Neuron (in vitro differentiated cells): ENCODE results near the gene KCTD8.

Source experiments
- H2AFZ ChIP-seq: one replicate; pipeline ENCODE4 v1.6.1; 2013; ENCODE audit warnings: low read depth, mild to moderate bottlenecking, inconsistent platforms, low read length, moderate library complexity
- H3K27me3 ChIP-seq: one replicate; pipeline ENCODE4 v1.6.1; 2013; ENCODE audit warnings: low read length; ENCODE audit not compliant: insufficient read depth
- H3K36me3 ChIP-seq: one replicate; pipeline ENCODE4 v1.6.1; 2013; ENCODE audit warnings: low read length; ENCODE audit not compliant: insufficient read depth
- H3K4me1 ChIP-seq: one replicate; pipeline ENCODE4 v1.6.1; 2013; ENCODE audit warnings: low read length; ENCODE audit not compliant: insufficient read depth
- H3K4me3 ChIP-seq: 2 replicates; pipeline ENCODE4 v1.5.1; 2013; ENCODE audit warnings: mild to moderate bottlenecking, low read length, moderate library complexity
- H3K9me3 ChIP-seq: one replicate; pipeline ENCODE4 v1.6.1; 2013; ENCODE audit warnings: low read length

The KCTD8 gene

DNA sequence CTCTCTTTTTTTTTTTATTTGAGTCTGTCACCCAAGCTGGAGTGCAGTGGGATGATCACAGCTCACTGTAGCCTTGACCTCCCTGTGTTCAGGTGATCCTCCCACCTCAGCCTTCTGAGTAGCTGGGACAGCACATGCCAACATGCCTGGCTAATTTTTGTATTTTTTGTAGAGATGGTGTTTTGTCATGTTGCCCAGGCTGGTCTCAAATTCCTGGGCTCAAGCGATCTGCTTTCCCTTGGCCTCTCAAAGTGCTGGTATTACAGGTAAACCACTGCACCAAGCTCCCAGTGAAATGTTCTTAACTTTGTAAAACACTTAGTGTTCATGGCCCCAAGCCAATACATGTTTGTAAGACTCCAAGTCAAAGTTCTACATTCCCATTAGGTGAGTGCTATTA is 316.1 kb downstream of the KCTD8 start:
- Histone ChIP-seq H3K4me3 (no peak overlapping the region), H3K27me3 (no peaks in the 10 kb centered on the region), H2AFZ (no peak overlapping the region)

More for the DNA sequence above, 316.1 kb downstream of the KCTD8 start:
- H3K9me3 ChIP-seq = no peaks in the 10 kb centered on the region
- H3K4me1 ChIP-seq = no peaks in the 10 kb centered on the region
- H3K36me3 ChIP-seq = no peaks in the 10 kb centered on the region
